22Rv1 (cell line): Measurements from ENCODE around the gene CPNE5.

Experiments
- H3K27ac ChIP-seq: fragments of 450-650 bp; 2 replicates; pipeline ENCODE4 v1.5.1; 2017
- ZFX ChIP-seq: fragments of 450-650 bp; IDR thresholded peaks from 2 replicates; pipeline ENCODE4 v1.6.1; 2017; ENCODE audit warnings: antibody characterized with exemption, borderline replicate concordance
- TF ChIP-seq, protein P1 (sequence below): fragments of 450-650 bp; IDR thresholded peaks from 2 replicates; pipeline ENCODE4 v1.5.1; 2017; ENCODE audit warnings: mild to moderate bottlenecking

CPNE5 gene

DNA sequence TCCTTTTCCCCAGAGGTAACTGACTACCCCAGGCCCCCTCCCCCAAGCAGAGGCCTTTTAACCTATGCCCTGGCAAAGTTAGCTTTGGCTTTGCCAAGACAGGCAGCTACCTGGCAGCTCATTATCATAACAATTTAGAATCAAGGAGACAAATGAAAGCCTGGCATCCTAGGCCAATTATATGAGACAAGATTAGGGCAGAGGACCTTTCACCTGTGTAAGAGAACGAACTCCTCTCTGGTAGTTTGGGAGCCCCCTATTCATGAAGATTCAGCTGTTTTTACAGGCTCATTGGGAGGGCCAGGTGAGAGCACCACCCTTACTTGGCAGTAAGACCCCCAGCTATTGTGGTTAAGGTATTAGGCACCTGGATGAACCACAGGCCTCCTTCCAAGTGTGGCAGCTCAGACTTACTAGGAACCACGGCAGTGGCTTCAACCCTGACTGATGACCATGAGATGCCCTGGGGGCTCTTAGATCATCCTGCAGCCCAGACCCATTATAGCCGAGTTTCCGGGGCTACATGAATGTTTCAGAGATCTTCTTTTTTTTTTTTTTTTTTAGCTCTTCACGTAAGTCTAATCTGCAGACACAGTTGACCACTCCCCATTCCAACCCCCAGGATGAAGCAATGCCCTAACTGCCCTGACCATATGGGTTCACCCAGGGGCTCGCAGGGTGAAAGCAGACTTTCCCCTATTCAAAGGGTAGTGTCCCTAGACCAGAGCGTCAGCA is 85.4 kb downstream of the CPNE5 start:
- TF ChIP-seq ZFX: no peak
- TF ChIP-seq, protein P1, sequence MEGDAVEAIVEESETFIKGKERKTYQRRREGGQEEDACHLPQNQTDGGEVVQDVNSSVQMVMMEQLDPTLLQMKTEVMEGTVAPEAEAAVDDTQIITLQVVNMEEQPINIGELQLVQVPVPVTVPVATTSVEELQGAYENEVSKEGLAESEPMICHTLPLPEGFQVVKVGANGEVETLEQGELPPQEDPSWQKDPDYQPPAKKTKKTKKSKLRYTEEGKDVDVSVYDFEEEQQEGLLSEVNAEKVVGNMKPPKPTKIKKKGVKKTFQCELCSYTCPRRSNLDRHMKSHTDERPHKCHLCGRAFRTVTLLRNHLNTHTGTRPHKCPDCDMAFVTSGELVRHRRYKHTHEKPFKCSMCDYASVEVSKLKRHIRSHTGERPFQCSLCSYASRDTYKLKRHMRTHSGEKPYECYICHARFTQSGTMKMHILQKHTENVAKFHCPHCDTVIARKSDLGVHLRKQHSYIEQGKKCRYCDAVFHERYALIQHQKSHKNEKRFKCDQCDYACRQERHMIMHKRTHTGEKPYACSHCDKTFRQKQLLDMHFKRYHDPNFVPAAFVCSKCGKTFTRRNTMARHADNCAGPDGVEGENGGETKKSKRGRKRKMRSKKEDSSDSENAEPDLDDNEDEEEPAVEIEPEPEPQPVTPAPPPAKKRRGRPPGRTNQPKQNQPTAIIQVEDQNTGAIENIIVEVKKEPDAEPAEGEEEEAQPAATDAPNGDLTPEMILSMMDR: no peak
- H3K27ac ChIP-seq: no peak overlapping the region

DNA sequence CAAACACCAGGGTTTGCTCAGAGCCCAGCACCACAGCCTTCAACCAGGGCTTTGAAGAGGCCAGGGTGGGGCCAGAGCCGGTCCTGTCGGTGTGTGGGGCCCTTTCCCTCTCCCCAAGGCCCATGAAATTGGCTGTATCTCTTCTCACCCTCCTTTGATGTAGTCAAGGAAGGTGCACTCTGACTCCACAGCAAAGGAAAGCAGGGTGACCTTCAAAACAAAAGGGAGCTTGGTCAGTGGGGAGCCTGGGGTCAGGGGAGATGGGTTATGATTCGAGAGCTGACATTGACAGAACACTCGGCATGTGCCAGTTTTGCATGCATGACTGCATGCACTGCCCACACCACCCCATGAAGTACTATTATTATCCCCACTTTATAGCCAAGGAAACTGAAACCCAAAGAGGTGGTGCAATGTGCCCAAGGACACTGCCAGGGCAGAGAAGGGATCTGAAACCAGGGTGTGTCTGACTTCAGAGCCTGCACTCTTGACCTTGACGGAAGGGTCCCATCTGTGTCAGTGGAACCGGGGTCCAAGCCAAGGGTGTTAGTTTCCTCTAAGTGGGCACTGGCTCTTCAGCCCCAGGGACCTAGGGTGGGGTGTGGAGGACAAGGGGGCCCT is 86.2 kb downstream of the CPNE5 start:
- no peak for TF ChIP-seq ZFX
- TF ChIP-seq, protein P1: no peak
- H3K27ac ChIP-seq: no peak overlapping the region

DNA sequence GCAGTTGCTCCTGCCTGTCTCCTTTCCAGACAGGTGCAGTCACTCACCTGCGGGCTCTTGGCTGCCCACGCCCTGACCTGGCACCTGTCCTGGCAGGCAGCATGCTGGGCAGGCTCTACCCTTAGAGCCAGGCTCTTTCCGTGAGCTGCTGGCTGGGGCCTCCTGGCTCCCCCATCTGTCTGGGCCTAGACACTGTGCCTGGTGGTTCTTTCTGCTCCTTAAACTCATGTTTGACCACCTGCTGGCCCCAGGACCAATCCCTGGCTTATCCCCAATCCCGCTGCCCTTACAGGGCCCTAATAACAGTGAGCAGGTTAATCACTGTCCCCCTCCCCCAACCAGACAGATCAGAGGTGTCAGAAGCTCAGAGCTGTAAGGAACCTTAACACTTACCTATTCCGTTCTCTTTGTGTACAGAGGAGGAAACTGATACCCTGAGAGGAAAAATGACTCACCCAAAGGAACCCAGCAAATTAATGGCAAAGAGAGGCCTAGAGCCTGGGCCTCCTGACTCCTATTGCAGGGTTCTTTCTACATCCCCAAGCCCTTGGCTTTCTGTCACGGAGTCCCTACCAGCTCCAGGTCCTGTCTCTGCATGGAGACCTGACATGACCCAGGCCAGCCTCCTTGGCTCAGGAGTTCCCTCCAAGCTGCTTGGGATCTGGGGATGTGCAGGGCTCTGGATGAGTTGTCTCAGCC is 86.9 kb downstream of the CPNE5 start:
- no peak for TF ChIP-seq ZFX
- TF ChIP-seq, protein P1: no peak
- no peak overlapping the region for H3K27ac ChIP-seq

DNA sequence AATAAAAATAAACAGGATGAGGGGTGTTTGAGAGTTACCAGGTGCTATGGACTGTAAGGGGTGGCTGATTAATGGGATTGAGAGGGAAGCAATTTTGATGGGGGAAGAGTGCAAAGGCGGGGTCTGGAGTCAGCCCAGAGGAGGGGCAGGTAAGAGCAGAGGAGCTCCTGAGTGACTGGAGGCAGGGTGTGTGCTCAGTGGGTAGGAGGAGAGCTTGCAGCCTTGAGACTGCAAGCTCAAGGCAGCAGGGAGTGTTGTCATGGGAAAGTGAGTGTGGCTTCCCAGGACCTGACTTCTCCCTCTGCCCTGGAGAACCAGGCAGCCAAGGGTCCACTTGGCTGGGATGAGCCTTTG is 87.4 kb downstream of the CPNE5 start:
- H3K27ac ChIP-seq: no peak overlapping the region
- TF ChIP-seq, protein P1: no peak
- no peak for TF ChIP-seq ZFX

DNA sequence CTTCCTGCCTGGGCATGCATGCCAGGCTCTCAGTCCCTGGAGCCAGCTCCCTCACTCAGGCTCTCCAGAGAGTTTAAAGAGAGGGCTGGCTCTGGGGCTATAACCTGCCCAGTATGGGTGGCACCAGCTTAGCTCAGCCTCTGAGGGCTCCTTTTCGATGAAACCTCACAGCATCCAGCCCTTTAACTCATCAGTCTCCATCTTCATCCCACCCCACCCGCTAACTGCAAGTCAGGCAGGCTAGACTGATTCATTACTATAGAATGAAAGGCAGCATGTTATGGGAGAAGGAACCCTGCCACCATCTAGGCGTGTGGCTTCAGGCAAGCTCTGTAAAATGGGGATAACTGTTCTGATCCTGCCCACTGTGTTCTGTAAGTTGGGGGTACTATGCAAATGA is 88.2 kb downstream of the CPNE5 start:
- TF ChIP-seq, protein P1: no peak
- no peak for TF ChIP-seq ZFX

DNA sequence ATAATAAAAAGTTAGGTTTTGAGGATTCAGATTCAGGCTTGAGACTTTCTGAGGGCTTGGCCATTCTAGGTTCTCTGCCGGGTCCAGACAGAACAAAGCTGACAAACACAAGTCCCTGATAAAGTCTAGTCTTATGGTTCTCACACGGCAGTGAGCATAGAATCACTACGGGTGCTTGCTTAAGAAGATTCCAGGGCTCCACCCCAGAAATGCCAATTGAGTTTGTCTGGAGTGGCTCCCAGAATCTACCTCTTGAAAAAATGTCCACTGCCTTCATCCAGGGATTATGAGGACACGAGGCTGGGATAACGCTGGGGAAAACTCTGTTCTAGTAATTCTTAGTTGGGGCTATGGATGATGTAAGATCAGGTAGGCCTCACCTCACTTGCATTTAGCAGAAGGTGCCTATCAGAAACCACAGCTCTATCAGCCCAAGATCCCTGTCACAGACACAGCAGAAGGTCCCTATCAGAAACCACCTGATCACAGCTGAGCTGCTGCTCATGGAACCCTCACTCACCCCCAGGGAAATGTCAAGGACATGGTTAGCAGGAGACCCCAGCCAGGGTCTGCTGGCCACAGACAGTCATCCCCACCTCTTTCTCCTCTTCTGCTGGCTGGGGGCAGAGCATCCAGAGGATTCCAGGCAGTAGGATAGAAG is 89.3 kb downstream of the CPNE5 start:
- TF ChIP-seq, protein P1: no peak
- no peak for TF ChIP-seq ZFX
- H3K27ac ChIP-seq: no peak overlapping the region

More for the DNA sequence above, 88.2 kb downstream of the CPNE5 start:
- no peak overlapping the region for H3K27ac ChIP-seq
